ENCODE data around the gene MAP3K2.

The MAP3K2 gene

DNA sequence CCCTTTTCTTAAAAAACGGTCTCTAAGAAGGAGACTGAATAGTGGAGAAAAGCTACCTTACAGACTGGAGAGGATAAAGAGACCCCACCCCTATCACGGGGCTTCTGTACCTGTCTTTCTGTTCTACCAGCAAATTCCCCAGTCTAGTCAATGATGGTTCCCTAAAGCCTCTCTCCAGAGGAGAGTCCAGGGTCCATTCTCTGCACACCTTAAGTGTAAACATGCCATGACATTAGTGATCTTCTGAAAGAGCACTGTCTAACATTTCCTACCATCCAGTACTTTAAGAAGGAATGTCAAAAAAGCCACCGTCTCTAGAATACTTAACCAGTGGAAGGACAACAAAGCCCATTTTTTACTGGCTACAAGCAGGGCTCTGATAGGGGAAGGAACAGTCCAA is 76.8 kb downstream of the MAP3K2 start:
- Histone ChIP-seq H2AFZ (ENCODE audit: low read depth, low read length) (no peak overlapping the region), H2AK5ac (ENCODE audit: low read length, severe bottlenecking) (no peak overlapping the region), H3K9ac (ENCODE audit: low read length) (no peak overlapping the region), H2BK120ac (ENCODE audit: low read depth, low read length) (no peak overlapping the region), H3K4me1 (ENCODE audit: control insufficient read depth, insufficient read depth, low read depth, low read length) (no peaks in the 10 kb centered on the region), H3K4me2 (ENCODE audit: low read length, poor library complexity, severe bottlenecking) (no peak overlapping the region), H3K9me3 (ENCODE audit: control insufficient read depth, low read length) (no peaks in the 10 kb centered on the region), H3K36me3 (ENCODE audit: control insufficient read depth in 1 of 2, insufficient read depth in 2 of 2, low read depth in 1 of 2, low read length in 2 of 2) (peaks cover 29 to 87% of the 10 kb centered on the region in 2 experiments), H2BK5ac (ENCODE audit: low read depth, low read length, poor library complexity, severe bottlenecking) (no peak overlapping the region), H4K91ac (ENCODE audit: low read length) (no peak overlapping the region), H3K27ac (ENCODE audit: low read length, poor library complexity, severe bottlenecking) (no peak overlapping the region), H4K8ac (ENCODE audit: low read length) (no peak overlapping the region), H3K79me1 (replicated peaks; ENCODE audit: low read length, poor library complexity, severe bottlenecking) (peaks cover 10% of the 10 kb centered on the region), H3K14ac (ENCODE audit: low read length in 2 of 2) (no peak overlapping the region), H3K4me3 (ENCODE audit: insufficient read depth in 1 of 2, low read depth in 1 of 2, low read length in 2 of 2) (no peak overlapping the region), H3K4ac (ENCODE audit: low read depth in 1 of 2, low read length in 2 of 2) (no peak overlapping the region), H2BK15ac (ENCODE audit: low read depth, poor library complexity, severe bottlenecking) (no peak overlapping the region), H2BK12ac (ENCODE audit: low read length in 2 of 2) (no peak overlapping the region), H3K27me3 (ENCODE audit: control insufficient read depth in 1 of 2, insufficient read depth in 1 of 2, low read length in 2 of 2) (no peaks in the 10 kb centered on the region), H3K23ac (ENCODE audit: low read length in 2 of 2) (no peak overlapping the region), H3K18ac (ENCODE audit: low read depth in 1 of 2, low read length in 2 of 2) (no peak overlapping the region)
- DNase-seq: no peak
- 88% methylated on average over 3 of the region's 3 CpGs for WGBS

GRCh38 chr2:127309468-127309867 is 78.3 kb downstream of the MAP3K2 start:
- WGBS: 100% methylated on average over 3 of the region's 4 CpGs

GRCh38 chr2:127308586-127309138 is 79.1 kb downstream of the MAP3K2 start:
- H3K27ac ChIP-seq (ENCODE audit: low read length, poor library complexity, severe bottlenecking): no peak overlapping the region
- WGBS: 96% methylated on average over 7 of the region's 7 CpGs
- H4K8ac ChIP-seq (ENCODE audit: low read length): no peak overlapping the region

More at GRCh38 chr2:127309468-127309867, 78.3 kb downstream of the MAP3K2 start:
- no peak overlapping the region for H3K4ac ChIP-seq (ENCODE audit: low read depth in 1 of 2, low read length in 2 of 2)
- no peak overlapping the region for H3K23ac ChIP-seq (ENCODE audit: low read length in 2 of 2)
- H2BK12ac ChIP-seq (ENCODE audit: low read length in 2 of 2): no peak overlapping the region
- no peak for DNase-seq
- H3K36me3 ChIP-seq (ENCODE audit: control insufficient read depth in 1 of 2, insufficient read depth in 2 of 2, low read depth in 1 of 2, low read length in 2 of 2): peaks cover 22 to 88% of the 10 kb centered on the region in 2 experiments
- no peak overlapping the region for H3K18ac ChIP-seq (ENCODE audit: low read depth in 1 of 2, low read length in 2 of 2)
- no peaks in the 10 kb centered on the region for H3K4me1 ChIP-seq (ENCODE audit: control insufficient read depth, insufficient read depth, low read depth, low read length)
- H3K27ac ChIP-seq (ENCODE audit: low read length, poor library complexity, severe bottlenecking): no peak overlapping the region
- peaks cover 10% of the 10 kb centered on the region for H3K79me1 ChIP-seq (replicated peaks; ENCODE audit: low read length, poor library complexity, severe bottlenecking)
- no peak overlapping the region for H2BK120ac ChIP-seq (ENCODE audit: low read depth, low read length)
- H2BK15ac ChIP-seq (ENCODE audit: low read depth, poor library complexity, severe bottlenecking): no peak overlapping the region
- no peak overlapping the region for H2BK5ac ChIP-seq (ENCODE audit: low read depth, low read length, poor library complexity, severe bottlenecking)
- H3K4me3 ChIP-seq (ENCODE audit: insufficient read depth in 1 of 2, low read depth in 1 of 2, low read length in 2 of 2): no peak overlapping the region
- H4K91ac ChIP-seq (ENCODE audit: low read length): no peak overlapping the region
- no peak overlapping the region for H2AK5ac ChIP-seq (ENCODE audit: low read length, severe bottlenecking)
- H2AFZ ChIP-seq (ENCODE audit: low read depth, low read length): no peak overlapping the region
- H3K27me3 ChIP-seq (ENCODE audit: control insufficient read depth in 1 of 2, insufficient read depth in 1 of 2, low read length in 2 of 2): no peaks in the 10 kb centered on the region
- H3K9ac ChIP-seq (ENCODE audit: low read length): no peak overlapping the region
- H3K9me3 ChIP-seq (ENCODE audit: control insufficient read depth, low read length): no peaks in the 10 kb centered on the region
- no peak overlapping the region for H3K14ac ChIP-seq (ENCODE audit: low read length in 2 of 2)
- H3K4me2 ChIP-seq (ENCODE audit: low read length, poor library complexity, severe bottlenecking): no peak overlapping the region
- no peak overlapping the region for H4K8ac ChIP-seq (ENCODE audit: low read length)

GRCh38 chr2:127305990-127306585 is 81.7 kb downstream of the MAP3K2 start:
- Histone ChIP-seq H2AK5ac (ENCODE audit: low read length, severe bottlenecking) (no peak overlapping the region), H2BK15ac (ENCODE audit: low read depth, poor library complexity, severe bottlenecking) (no peak overlapping the region), H3K4me2 (ENCODE audit: low read length, poor library complexity, severe bottlenecking) (no peak overlapping the region), H4K8ac (ENCODE audit: low read length) (no peak overlapping the region), H3K9ac (ENCODE audit: low read length) (no peak overlapping the region), H3K4me1 (ENCODE audit: control insufficient read depth, insufficient read depth, low read depth, low read length) (no peaks in the 10 kb centered on the region), H2BK12ac (ENCODE audit: low read length in 2 of 2) (no peak overlapping the region), H3K4ac (ENCODE audit: low read depth in 1 of 2, low read length in 2 of 2) (no peak overlapping the region), H3K18ac (ENCODE audit: low read depth in 1 of 2, low read length in 2 of 2) (no peak overlapping the region), H3K79me1 (replicated peaks; ENCODE audit: low read length, poor library complexity, severe bottlenecking) (peaks cover 7% of the 10 kb centered on the region), H3K27me3 (ENCODE audit: control insufficient read depth in 1 of 2, insufficient read depth in 1 of 2, low read length in 2 of 2) (no peaks in the 10 kb centered on the region), H2AFZ (ENCODE audit: low read depth, low read length) (no peak overlapping the region), H2BK5ac (ENCODE audit: low read depth, low read length, poor library complexity, severe bottlenecking) (no peak overlapping the region), H3K23ac (ENCODE audit: low read length in 2 of 2) (no peak overlapping the region), H2BK120ac (ENCODE audit: low read depth, low read length) (no peak overlapping the region), H3K9me3 (ENCODE audit: control insufficient read depth, low read length) (no peaks in the 10 kb centered on the region), H3K27ac (ENCODE audit: low read length, poor library complexity, severe bottlenecking) (no peak overlapping the region), H3K36me3 (ENCODE audit: control insufficient read depth in 1 of 2, insufficient read depth in 2 of 2, low read depth in 1 of 2, low read length in 2 of 2) (peaks cover 10 to 59% of the 10 kb centered on the region in 2 experiments), H4K91ac (ENCODE audit: low read length) (no peak overlapping the region), H3K14ac (ENCODE audit: low read length in 2 of 2) (no peak overlapping the region), H3K4me3 (ENCODE audit: insufficient read depth in 1 of 2, low read depth in 1 of 2, low read length in 2 of 2) (no peak overlapping the region)
- no peak for DNase-seq
- 100% methylated on average over 1 of the region's 4 CpGs for WGBS

More at GRCh38 chr2:127308586-127309138, 79.1 kb downstream of the MAP3K2 start:
- Histone ChIP-seq H2BK12ac (ENCODE audit: low read length in 2 of 2) (no peak overlapping the region), H2BK120ac (ENCODE audit: low read depth, low read length) (no peak overlapping the region), H3K4ac (ENCODE audit: low read depth in 1 of 2, low read length in 2 of 2) (no peak overlapping the region), H3K4me1 (ENCODE audit: control insufficient read depth, insufficient read depth, low read depth, low read length) (no peaks in the 10 kb centered on the region), H3K4me2 (ENCODE audit: low read length, poor library complexity, severe bottlenecking) (no peak overlapping the region), H2BK5ac (ENCODE audit: low read depth, low read length, poor library complexity, severe bottlenecking) (no peak overlapping the region), H4K91ac (ENCODE audit: low read length) (no peak overlapping the region), H3K23ac (ENCODE audit: low read length in 2 of 2) (no peak overlapping the region), H3K9ac (ENCODE audit: low read length) (no peak overlapping the region), H2BK15ac (ENCODE audit: low read depth, poor library complexity, severe bottlenecking) (no peak overlapping the region), H3K9me3 (ENCODE audit: control insufficient read depth, low read length) (no peaks in the 10 kb centered on the region), H3K79me1 (replicated peaks; ENCODE audit: low read length, poor library complexity, severe bottlenecking) (peaks cover 10% of the 10 kb centered on the region), H3K18ac (ENCODE audit: low read depth in 1 of 2, low read length in 2 of 2) (no peak overlapping the region), H3K4me3 (ENCODE audit: insufficient read depth in 1 of 2, low read depth in 1 of 2, low read length in 2 of 2) (no peak overlapping the region), H3K27me3 (ENCODE audit: control insufficient read depth in 1 of 2, insufficient read depth in 1 of 2, low read length in 2 of 2) (no peaks in the 10 kb centered on the region), H2AFZ (ENCODE audit: low read depth, low read length) (no peak overlapping the region), H3K14ac (ENCODE audit: low read length in 2 of 2) (no peak overlapping the region), H2AK5ac (ENCODE audit: low read length, severe bottlenecking) (no peak overlapping the region), H3K36me3 (ENCODE audit: control insufficient read depth in 1 of 2, insufficient read depth in 2 of 2, low read depth in 1 of 2, low read length in 2 of 2) (peaks cover 20 to 83% of the 10 kb centered on the region in 2 experiments)
- DNase-seq: no peak
